CD4-positive, alpha-beta memory T cell (primary cell): ENCODE measurements around the gene GAD2. TPM values are rescaled to one million over a fixed set of nuclear protein-coding genes. Genes with fewer than 3 reads are reported as not detected.

Experiments
- CTCF ChIA-PET: fragments of 350-600 bp; sonication (Branson Sonifier 250); formaldehyde crosslinking; loops from one replicate; lab custom pipeline; 2021; ENCODE audit warnings: inconsistent platforms; ENCODE audit not compliant: partially characterized antibody; lab: Charles Lee
- POLR2A ChIA-PET: fragments of 350-600 bp; sonication (Branson Sonifier 250); formaldehyde crosslinking; loops from one replicate; lab custom pipeline; 2021; ENCODE audit not compliant: partially characterized antibody; lab: Charles Lee
- DNase-seq, 5 donors: peaks; one replicate each; pipeline versions ENCODE4 v3.0.0 to v3.0.0-alpha.2; 2020 to 2022; ENCODE audit warnings: mixed read lengths in 1 of 5
- H3K27ac ChIP-seq: one replicate; pipeline ENCODE4 v1.7.0; 2013; ENCODE audit warnings: low read depth, low read length
- H3K27me3 ChIP-seq: 2 replicates; pipeline ENCODE4 v1.7.0; 2013; ENCODE audit warnings: mild to moderate bottlenecking, low read length, moderate library complexity; ENCODE audit not compliant: insufficient read depth
- H3K36me3 ChIP-seq: 2 replicates; pipeline ENCODE4 v1.7.0; 2013; ENCODE audit warnings: mild to moderate bottlenecking, low read length, moderate library complexity; ENCODE audit not compliant: insufficient read depth
- H3K4me1 ChIP-seq: 2 replicates; pipeline ENCODE4 v1.7.0; 2013; ENCODE audit warnings: mild to moderate bottlenecking, low read length, moderate library complexity; ENCODE audit not compliant: insufficient read depth
- H3K4me3 ChIP-seq, 2 donors: one replicate each; pipeline ENCODE4 v1.7.0; 2013; ENCODE audit warnings: low read length in 2 of 2, mild to moderate bottlenecking in 1 of 2
- H3K9me3 ChIP-seq, 2 donors: one replicate each; pipeline ENCODE4 v1.7.0; 2013; ENCODE audit warnings: low read length in 2 of 2, control low read depth in 1 of 2; ENCODE audit not compliant: control insufficient read depth in 1 of 2
- H3K27ac Mint-ChIP-seq, 7 donors: one replicate each; pipeline ENCODE4 v1.8.0; 2020 to 2021; ENCODE audit warnings: mixed read lengths in 7 of 7, mild to moderate bottlenecking in 6 of 7, inconsistent platforms in 3 of 7, moderate library complexity in 3 of 7
- H3K27me3 Mint-ChIP-seq, 2 donors: one replicate each; pipeline ENCODE4 v1.8.0; 2020 to 2021; ENCODE audit warnings: mixed read lengths in 2 of 2
- H3K36me3 Mint-ChIP-seq, 2 donors: one replicate each; pipeline ENCODE4 v1.8.0; 2020 to 2021; ENCODE audit warnings: mixed read lengths in 2 of 2, inconsistent platforms in 1 of 2, mild to moderate bottlenecking in 1 of 2
- H3K4me1 Mint-ChIP-seq, 4 donors: one replicate each; pipeline ENCODE4 v1.8.0; 2020 to 2021; ENCODE audit warnings: mixed read lengths in 4 of 4, mild to moderate bottlenecking in 1 of 4
- H3K4me3 Mint-ChIP-seq, 8 donors: one replicate each; pipeline ENCODE4 v1.8.0; 2020 to 2021; ENCODE audit warnings: mixed read lengths in 8 of 8, mild to moderate bottlenecking in 7 of 8, moderate library complexity in 6 of 8, inconsistent platforms in 3 of 8
- H3K9me3 Mint-ChIP-seq, 8 donors: one replicate each; pipeline ENCODE4 v1.8.0; 2020 to 2021; ENCODE audit warnings: mixed read lengths in 8 of 8, mild to moderate bottlenecking in 5 of 8, inconsistent platforms in 3 of 8, moderate library complexity in 1 of 8
- intact Hi-C: fragments of 100-400 bp; cut with micrococcal nuclease; formaldehyde crosslinking; loops from one replicate; pipeline ENCODE4 v1.15.1; 2023
- polyA plus RNA-seq, 2 donors: library from polyadenylated mRNA; unstranded; fragments of 300-500 nt; fragmentation: Illumina TruSeq; gene quantifications; one replicate each; pipeline ENCODE4 v1.2.3, GENCODE V29; 2021
- total RNA-seq, 2 experiments: library from RNA; stranded (reverse); gene quantifications; one replicate each; pipeline ENCODE4 v1.2.3, GENCODE V29; 2021

The GAD2 gene
- total and polyA plus RNA-seq, 4 experiments from 2014 or later: not detected

GRCh38 chr10:26274391-26274790 lies 57.8 kb downstream of the GAD2 start:
- CTCF ChIA-PET: no interaction called here
- intact Hi-C loops: no loop called here
- Histone ChIP-seq H3K4me1 (no peaks in the 10 kb centered on the region), H3K27ac (no peak overlapping the region), H3K36me3 (no peaks in the 10 kb centered on the region), H3K9me3 (no peaks in the 10 kb centered on the region), H3K4me3 (no peak overlapping the region), H3K27me3 (no peaks in the 10 kb centered on the region)
- POLR2A ChIA-PET: no interaction called here
- Mint-ChIP-seq H3K27ac (no peak overlapping the region), H3K9me3 (no peaks in the 10 kb centered on the region), H3K4me1 (peaks cover 0 to 2% (median 0%) of the 10 kb centered on the region in 4 donors), H3K27me3 (peaks cover 11 to 12% of the 10 kb centered on the region in 2 donors), H3K36me3 (no peaks in the 10 kb centered on the region), H3K4me3 (no peak overlapping the region)
- no peak for DNase-seq

GRCh38 chr10:26278295-26278694 lies 61.7 kb downstream of the GAD2 start:
- CTCF ChIA-PET: interaction anchor here (0.7 kb wide), 1 partner anchor 11 kb away, joined by 3 read pairs; no protein-coding TSS in a partner anchor

GRCh38 chr10:26290236-26290635 lies 73.7 kb downstream of the GAD2 start:
- Histone ChIP-seq H3K4me3 (no peak overlapping the region), H3K36me3 (no peaks in the 10 kb centered on the region), H3K4me1 (no peaks in the 10 kb centered on the region), H3K27ac (no peak overlapping the region), H3K9me3 (no peaks in the 10 kb centered on the region), H3K27me3 (no peaks in the 10 kb centered on the region)
- peaks cover 0 to 2% (median 0%) of the 10 kb centered on the region in 4 donors for H3K4me1 Mint-ChIP-seq
- H3K9me3 Mint-ChIP-seq: peaks cover 0 to 2% (median 0%) of the 10 kb centered on the region in 8 donors
- no peak overlapping the region for H3K4me3 Mint-ChIP-seq
- H3K27me3 Mint-ChIP-seq: peaks cover 15 to 21% of the 10 kb centered on the region in 2 donors
- POLR2A ChIA-PET: no interaction called here
- no peak overlapping the region for H3K27ac Mint-ChIP-seq
- no peaks in the 10 kb centered on the region for H3K36me3 Mint-ChIP-seq
- no peak for DNase-seq
- CTCF ChIA-PET: interaction anchor here (1.4 kb wide), 1 partner anchor 266 kb away, joined by 3 read pairs; no protein-coding TSS in a partner anchor
- intact Hi-C loops: no loop called here

More at GRCh38 chr10:26278295-26278694, 61.7 kb downstream of the GAD2 start:
- Histone ChIP-seq H3K4me3 (no peak overlapping the region), H3K27me3 (no peaks in the 10 kb centered on the region), H3K27ac (no peak overlapping the region), H3K9me3 (no peaks in the 10 kb centered on the region), H3K4me1 (no peaks in the 10 kb centered on the region), H3K36me3 (no peaks in the 10 kb centered on the region)
- POLR2A ChIA-PET: no interaction called here
- Mint-ChIP-seq H3K4me3 (no peak overlapping the region), H3K9me3 (no peaks in the 10 kb centered on the region), H3K27me3 (peaks cover 3 to 8% of the 10 kb centered on the region in 2 donors), H3K36me3 (no peaks in the 10 kb centered on the region), H3K4me1 (no peaks in the 10 kb centered on the region), H3K27ac (no peak overlapping the region)
- intact Hi-C loops: no loop called here
- no peak for DNase-seq

GRCh38 chr10:26291721-26292480 lies 75.3 kb downstream of the GAD2 start:
- peaks cover 0 to 2% (median 0%) of the 10 kb centered on the region in 4 donors for H3K4me1 Mint-ChIP-seq
- H3K9me3 ChIP-seq: no peaks in the 10 kb centered on the region
- H3K9me3 Mint-ChIP-seq: peaks cover 0 to 2% (median 0%) of the 10 kb centered on the region in 8 donors
- POLR2A ChIA-PET: no interaction called here
- intact Hi-C loops: no loop called here
- no peak overlapping the region for H3K4me3 ChIP-seq
- H3K27ac ChIP-seq: no peak overlapping the region
- H3K4me1 ChIP-seq: no peaks in the 10 kb centered on the region
- DNase-seq: no peak
- no peaks in the 10 kb centered on the region for H3K36me3 Mint-ChIP-seq
- H3K4me3 Mint-ChIP-seq: no peak overlapping the region
- H3K27ac Mint-ChIP-seq: no peak overlapping the region
- H3K36me3 ChIP-seq: no peaks in the 10 kb centered on the region
- H3K27me3 ChIP-seq: no peaks in the 10 kb centered on the region
- peaks cover 14 to 25% of the 10 kb centered on the region in 2 donors for H3K27me3 Mint-ChIP-seq
- CTCF ChIA-PET: interaction anchor here (1.0 kb wide), 1 partner anchor 17 kb away, joined by 3 read pairs; no protein-coding TSS in a partner anchor

GRCh38 chr10:26296360-26296759 lies 79.8 kb downstream of the GAD2 start:
- Histone ChIP-seq H3K27me3 (no peaks in the 10 kb centered on the region), H3K27ac (no peak overlapping the region)

GRCh38 chr10:26300001-26300400 lies 83.4 kb downstream of the GAD2 start:
- intact Hi-C loops: no loop called here
- Mint-ChIP-seq H3K4me3 (no peak overlapping the region), H3K27ac (no peak overlapping the region), H3K27me3 (peaks cover 7 to 10% of the 10 kb centered on the region in 2 donors), H3K36me3 (no peaks in the 10 kb centered on the region), H3K9me3 (peaks cover 0 to 2% (median 0%) of the 10 kb centered on the region in 8 donors), H3K4me1 (no peaks in the 10 kb centered on the region)
- no peaks in the 10 kb centered on the region for H3K36me3 ChIP-seq
- no peaks in the 10 kb centered on the region for H3K27me3 ChIP-seq
- ChIA-PET POLR2A (no interaction called here), CTCF (no interaction called here)
- no peak for DNase-seq
- H3K9me3 ChIP-seq: no peaks in the 10 kb centered on the region
- no peak overlapping the region for H3K4me3 ChIP-seq
- no peak overlapping the region for H3K27ac ChIP-seq
- no peaks in the 10 kb centered on the region for H3K4me1 ChIP-seq

More at GRCh38 chr10:26296360-26296759, 79.8 kb downstream of the GAD2 start:
- Mint-ChIP-seq H3K36me3 (no peaks in the 10 kb centered on the region), H3K9me3 (no peaks in the 10 kb centered on the region), H3K4me1 (no peaks in the 10 kb centered on the region), H3K27ac (no peak overlapping the region), H3K4me3 (no peak overlapping the region), H3K27me3 (peaks cover 11 to 16% of the 10 kb centered on the region in 2 donors)
- ChIA-PET CTCF (no interaction called here), POLR2A (no interaction called here)
- Histone ChIP-seq H3K36me3 (no peaks in the 10 kb centered on the region), H3K4me1 (no peaks in the 10 kb centered on the region), H3K4me3 (no peak overlapping the region), H3K9me3 (no peaks in the 10 kb centered on the region)
- intact Hi-C loops: no loop called here
- DNase-seq: no peak

- Mint-ChIP-seq H3K4me1 (no peaks in the 10 kb centered on the region), H3K27ac (no peak overlapping the region), H3K4me3 (no peak overlapping the region), H3K27me3 (peaks cover 12 to 16% of the 10 kb centered on the region in 2 donors), H3K9me3 (peaks cover 0 to 2% (median 0%) of the 10 kb centered on the region in 8 donors), H3K36me3 (no peaks in the 10 kb centered on the region)
- ChIA-PET CTCF (interaction anchor here (0.7 kb wide), 1 partner anchor 21 kb away, joined by 3 read pairs; no protein-coding TSS in a partner anchor), POLR2A (no interaction called here)
- H3K9me3 ChIP-seq: no peaks in the 10 kb centered on the region
- no peaks in the 10 kb centered on the region for H3K36me3 ChIP-seq
- intact Hi-C loops: no loop called here
- no peaks in the 10 kb centered on the region for H3K4me1 ChIP-seq
- H3K4me3 ChIP-seq: no peak overlapping the region
- no peak overlapping the region for H3K27ac ChIP-seq
- no peak for DNase-seq
- no peaks in the 10 kb centered on the region for H3K27me3 ChIP-seq
These were observed 86.8 kb downstream of the GAD2 start for GRCh38 chr10:26303366-26303765.
